OCI-LY7 (cell line): ENCODE results near the gene ERICH3.

Experiments used
- CTCF ChIP-seq: fragments of 200-600 bp; sonication (generic); conservative IDR thresholded peaks from 2 replicates; pipeline ENCODE4 v1.5.1; 2014; ENCODE audit warnings: mild to moderate bottlenecking, antibody characterized with exemption, low read length, moderate library complexity, mixed read lengths
- EZH2phosphoT487 ChIP-seq: fragments of 200-600 bp; sonication (generic); IDR thresholded peaks from 2 replicates; pipeline ENCODE4 v1.6.1; 2018; ENCODE audit warnings: low read depth, borderline replicate concordance, mild to moderate bottlenecking, mixed run types, antibody characterized with exemption, low read length, moderate library complexity, mixed read lengths

- TF ChIP-seq CTCF (no peak), EZH2phosphoT487 (no peak)
Observed at GRCh38 chr1:74587888-74588287, 85.7 kb downstream of the ERICH3 start.
